ENCODE results near the gene KLHL30. TPM values are rescaled to one million over a fixed set of nuclear protein-coding genes. Genes with fewer than 3 reads are reported as not detected.
A peak's percentile ranks its signal among the peaks of the same experiment; 100 is the strongest.

Gene KLHL30
- total and polyA plus RNA-seq, 5 experiments from 2014 or later, result not detected

GRCh38 chr2:238163481-238164198 lies 25.2 kb downstream of the KLHL30 start:
- POLR2A ChIA-PET, result no interaction called here
- Mint-ChIP-seq H3K36me3 (peaks cover 0 to 10% (median 0%) of the 10 kb centered on the region in 3 donors), H3K4me3 (no peak overlapping the region), H3K9me3 (no peaks in the 10 kb centered on the region), H3K4me1 (peaks cover 7 to 26% (median 17%) of the 10 kb centered on the region in 4 donors), H3K27me3 (peaks cover 5 to 37% (median 17%) of the 10 kb centered on the region in 5 donors), H3K27ac (no peak overlapping the region)
- ATAC-seq, result no peak
- DNase-seq, result no peak

DNA sequence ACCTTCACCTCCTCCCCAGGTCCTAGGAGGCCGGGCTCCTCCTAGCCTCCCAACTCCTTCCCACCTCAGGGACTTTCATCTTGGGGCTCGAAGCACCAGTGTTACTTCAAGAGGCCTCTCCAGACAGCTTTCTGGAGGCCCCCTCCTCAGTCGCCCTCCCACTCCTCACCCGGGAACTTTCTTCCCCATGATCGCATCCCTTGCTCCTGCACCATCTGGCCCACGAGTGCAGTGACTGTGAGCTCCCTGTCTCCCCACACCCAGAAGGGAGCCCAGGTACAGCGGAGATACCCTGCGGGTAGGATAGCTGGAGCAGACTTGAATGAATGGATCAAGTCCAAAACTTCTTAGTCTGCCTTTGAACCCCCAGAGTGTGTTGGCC lies 26.4 kb downstream of the KLHL30 start:
- DNase-seq (no peak), ATAC-seq (no peak)
- Mint-ChIP-seq H3K9me3 (no peaks in the 10 kb centered on the region), H3K4me1 (peaks cover 3 to 21% (median 10%) of the 10 kb centered on the region in 4 donors), H3K27me3 (peaks cover 2 to 30% (median 13%) of the 10 kb centered on the region in 5 donors), H3K27ac (peak overlapping the region in 3 of 10 donors; percentile 22 to 53 (median 24)), H3K4me3 (peak overlapping the region in 3 of 10 donors; percentile 29 to 43 (median 36)), H3K36me3 (peaks cover 0 to 22% (median 0%) of the 10 kb centered on the region in 3 donors)
- POLR2A ChIA-PET, result interaction anchor here (0.5 kb wide), 1 partner anchor 81 kb away, joined by 4 read pairs; no protein-coding TSS in a partner anchor

DNA sequence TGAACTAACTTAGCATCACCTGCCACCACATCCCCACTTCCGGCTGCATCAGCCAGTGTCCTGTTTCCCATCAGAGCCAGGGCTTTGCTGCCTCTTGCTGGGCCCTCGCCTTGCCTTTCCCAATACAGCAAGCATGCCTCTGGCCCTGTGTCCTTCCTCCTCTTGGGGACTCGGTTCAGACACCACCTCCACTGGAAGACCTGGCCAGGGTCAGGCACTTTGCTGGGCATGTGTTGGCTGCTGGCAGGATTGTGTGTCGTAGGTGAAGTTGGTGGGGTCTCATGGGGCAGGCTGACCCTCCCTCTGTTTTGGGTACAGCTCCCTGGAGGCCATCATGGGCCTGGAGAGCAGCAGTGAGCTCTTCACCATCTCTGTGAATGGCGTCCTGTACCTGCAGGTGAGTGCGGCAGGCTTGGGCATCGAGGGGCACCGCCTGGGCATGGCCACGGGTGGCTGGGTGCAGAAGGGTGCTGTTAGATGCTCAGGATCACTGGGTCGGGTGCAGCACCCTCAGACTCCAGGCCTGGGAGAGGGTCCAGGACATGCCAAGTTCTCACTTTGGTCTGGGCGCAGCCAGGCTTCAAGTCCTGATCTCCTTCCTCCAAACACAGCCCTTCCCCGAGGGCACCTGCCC lies 26.9 kb downstream of the KLHL30 start:
- H3K4me1 Mint-ChIP-seq, result peaks cover 3 to 21% (median 6%) of the 10 kb centered on the region in 4 donors
- ATAC-seq, result no peak
- no peak for DNase-seq
- POLR2A ChIA-PET, result no interaction called here
- peak overlapping the region in 3 of 10 donors; percentile 11 to 53 (median 22) for H3K27ac Mint-ChIP-seq
- H3K27me3 Mint-ChIP-seq, result peaks cover 2 to 25% (median 12%) of the 10 kb centered on the region in 5 donors
- no peaks in the 10 kb centered on the region for H3K9me3 Mint-ChIP-seq
- no peak overlapping the region for H3K4me3 Mint-ChIP-seq
- H3K36me3 Mint-ChIP-seq, result peaks cover 0 to 27% (median 0%) of the 10 kb centered on the region in 3 donors

DNA sequence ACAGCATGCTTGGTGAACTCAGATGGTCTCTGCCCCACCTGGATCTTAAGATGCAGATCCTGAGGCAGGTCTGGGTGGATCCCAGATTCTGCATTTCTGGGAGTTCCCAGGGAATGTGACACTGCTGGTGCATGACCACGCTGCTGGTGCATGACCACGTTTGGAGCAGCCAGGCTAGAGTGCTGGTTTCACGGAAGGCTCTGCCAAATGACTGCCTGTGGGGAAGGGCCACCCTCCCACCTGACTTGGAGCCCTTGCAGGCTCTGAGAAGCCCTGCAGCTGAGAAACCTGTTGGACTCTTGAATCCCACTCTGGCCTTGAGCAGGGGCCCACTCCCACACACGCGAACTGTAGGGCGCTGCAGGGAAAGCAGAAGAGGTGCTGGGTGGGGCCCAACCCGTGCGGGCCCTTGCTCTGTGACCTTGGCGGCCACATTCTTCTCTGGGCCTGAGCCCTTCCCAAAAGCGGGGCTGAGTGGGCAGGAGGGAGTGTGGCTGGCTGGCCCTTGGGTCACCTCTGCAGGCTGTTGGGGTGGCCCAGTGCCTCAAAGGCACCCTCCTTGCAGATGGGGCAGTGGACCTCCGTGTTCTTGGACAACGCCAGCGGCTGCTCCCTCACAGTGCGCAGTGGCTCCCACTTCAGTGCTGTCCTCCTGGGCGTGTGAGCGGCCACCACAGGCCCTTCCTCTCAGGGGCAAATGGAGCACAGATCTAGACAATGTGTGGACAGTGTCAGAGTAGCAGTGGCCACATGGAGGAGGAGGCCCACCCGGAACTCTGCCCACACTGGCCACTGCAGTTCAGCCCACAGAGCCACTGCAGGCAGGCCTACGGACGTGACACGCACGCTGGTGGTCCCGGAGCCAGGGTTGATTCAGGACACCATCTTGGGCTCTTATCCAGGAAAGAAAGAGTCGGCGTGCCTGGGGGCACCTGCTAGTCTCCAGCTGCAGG lies 28.2 kb downstream of the KLHL30 start:
- ATAC-seq (peak in 1 of 2 donors; percentile 16), DNase-seq (no peak)
- peak overlapping the region in 1 of 10 donors; percentile 63 for H3K27ac Mint-ChIP-seq
- H3K4me3 Mint-ChIP-seq, result no peak overlapping the region
- H3K27me3 Mint-ChIP-seq, result peaks cover 2 to 12% (median 7%) of the 10 kb centered on the region in 5 donors
- no peaks in the 10 kb centered on the region for H3K9me3 Mint-ChIP-seq
- H3K36me3 Mint-ChIP-seq, result peaks cover 0 to 35% (median 4%) of the 10 kb centered on the region in 3 donors
- POLR2A ChIA-PET, result no interaction called here
- peaks cover 0 to 18% (median 3%) of the 10 kb centered on the region in 4 donors for H3K4me1 Mint-ChIP-seq

DNA sequence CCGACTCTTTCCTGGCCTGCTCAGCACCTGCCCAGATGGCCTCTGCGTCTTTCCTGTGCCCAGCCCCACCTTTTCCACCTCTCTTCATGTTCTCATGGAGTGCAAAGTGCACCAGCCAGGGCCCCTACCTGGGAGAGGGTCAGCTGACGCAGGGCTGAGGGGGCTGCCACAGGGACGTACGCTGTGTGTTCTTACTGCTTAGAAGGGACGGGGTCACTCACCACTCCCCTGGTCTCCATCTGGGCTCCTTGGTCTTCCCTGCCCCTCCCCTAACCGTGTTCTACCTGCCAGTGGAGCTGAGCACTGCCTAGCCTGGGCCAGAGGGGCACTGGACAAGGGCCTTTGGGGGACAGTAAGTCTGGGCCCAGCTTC lies 28.9 kb downstream of the KLHL30 start:
- Mint-ChIP-seq H3K4me1 (peaks cover 0 to 20% (median 3%) of the 10 kb centered on the region in 4 donors), H3K9me3 (no peaks in the 10 kb centered on the region)
- POLR2A ChIA-PET, result no interaction called here

DNA sequence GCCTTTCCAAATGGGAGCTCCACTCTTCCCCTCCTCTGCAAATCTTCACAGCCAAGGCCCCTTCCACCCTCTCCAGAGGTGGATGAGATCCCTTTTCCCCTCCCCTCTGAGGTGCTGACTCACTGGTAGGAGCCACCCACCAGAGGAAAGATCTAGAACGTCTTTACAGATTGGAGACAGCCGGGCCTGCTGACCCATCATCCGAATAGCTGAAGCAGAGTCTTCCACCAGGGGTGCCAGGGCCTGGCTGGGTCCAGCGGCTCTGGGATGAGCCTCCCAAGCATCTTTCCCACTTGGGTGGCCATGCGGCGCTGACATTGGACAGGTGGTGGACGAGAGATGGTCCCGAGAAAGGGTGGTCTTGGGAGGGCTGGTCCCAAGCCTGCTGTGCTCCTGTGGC lies 29.3 kb downstream of the KLHL30 start:
- DNase-seq, result no peak
- H3K27me3 Mint-ChIP-seq, result peaks cover 2 to 12% (median 7%) of the 10 kb centered on the region in 5 donors
- no peaks in the 10 kb centered on the region for H3K9me3 Mint-ChIP-seq
- peaks cover 0 to 20% (median 3%) of the 10 kb centered on the region in 4 donors for H3K4me1 Mint-ChIP-seq
- H3K27ac Mint-ChIP-seq, result peak overlapping the region in 2 of 10 donors; percentile 38 to 44
- no peak for ATAC-seq
- POLR2A ChIA-PET, result interaction anchor here (0.6 kb wide), 1 partner anchor 106 kb away, joined by 3 read pairs; no protein-coding TSS in a partner anchor
- H3K36me3 Mint-ChIP-seq, result peaks cover 0 to 46% (median 4%) of the 10 kb centered on the region in 3 donors
- no peak overlapping the region for H3K4me3 Mint-ChIP-seq

More for the DNA sequence above, 28.9 kb downstream of the KLHL30 start:
- Mint-ChIP-seq H3K27me3 (peaks cover 2 to 12% (median 7%) of the 10 kb centered on the region in 5 donors), H3K4me3 (no peak overlapping the region), H3K27ac (no peak overlapping the region), H3K36me3 (peaks cover 0 to 42% (median 4%) of the 10 kb centered on the region in 3 donors)
- ATAC-seq (no peak), DNase-seq (no peak)

DNA sequence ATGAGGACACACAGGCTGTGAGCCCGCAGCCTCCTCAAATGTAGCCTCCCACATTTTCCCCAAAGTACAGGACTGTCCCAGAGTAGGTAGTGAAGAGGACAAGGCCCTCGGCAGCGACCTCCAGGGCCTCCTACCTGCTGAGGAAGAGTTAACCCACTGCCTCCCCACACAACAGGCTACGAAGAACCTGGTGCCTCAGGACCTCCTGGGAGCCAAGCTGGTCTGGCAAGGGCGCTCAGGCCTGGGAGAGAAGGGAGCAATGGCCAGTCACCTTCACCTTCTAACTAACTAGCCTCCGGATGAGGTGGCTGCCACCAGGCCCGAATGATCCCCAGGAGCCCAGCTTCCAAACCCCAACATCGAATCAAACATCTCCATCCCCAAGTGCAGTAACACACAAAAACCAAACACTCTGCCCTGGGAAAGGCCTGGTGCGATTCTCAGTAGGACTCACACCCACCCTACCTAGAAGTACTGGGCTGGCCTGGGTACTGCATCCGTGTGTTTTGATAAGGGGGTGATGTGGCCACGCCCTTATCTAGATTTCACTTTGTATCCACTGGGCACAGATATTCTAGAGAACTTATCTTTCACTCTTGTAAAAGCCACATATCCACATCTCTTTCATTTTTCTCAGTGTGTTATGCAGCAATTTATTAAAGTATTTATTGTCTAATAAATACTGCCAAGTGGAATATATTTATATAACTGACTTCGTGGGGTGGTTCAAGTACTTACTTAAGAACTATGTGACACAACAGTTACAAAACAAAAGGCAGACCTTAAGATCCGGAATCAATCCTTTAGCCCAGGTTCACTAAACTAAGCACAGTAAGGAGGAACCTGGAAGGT lies 30.0 kb downstream of the KLHL30 start:
- DNase-seq, result no peak
- H3K27me3 Mint-ChIP-seq, result peaks cover 2 to 12% (median 7%) of the 10 kb centered on the region in 5 donors
- peaks cover 0 to 53% (median 4%) of the 10 kb centered on the region in 3 donors for H3K36me3 Mint-ChIP-seq
- H3K9me3 Mint-ChIP-seq, result no peaks in the 10 kb centered on the region
- no peak for ATAC-seq
- no peak overlapping the region for H3K27ac Mint-ChIP-seq
- H3K4me3 Mint-ChIP-seq, result no peak overlapping the region
- POLR2A ChIA-PET, result interaction anchor here (0.6 kb wide), 1 partner anchor 105 kb away, joined by 3 read pairs; no protein-coding TSS in a partner anchor
- peaks cover 0 to 22% (median 3%) of the 10 kb centered on the region in 4 donors for H3K4me1 Mint-ChIP-seq

DNA sequence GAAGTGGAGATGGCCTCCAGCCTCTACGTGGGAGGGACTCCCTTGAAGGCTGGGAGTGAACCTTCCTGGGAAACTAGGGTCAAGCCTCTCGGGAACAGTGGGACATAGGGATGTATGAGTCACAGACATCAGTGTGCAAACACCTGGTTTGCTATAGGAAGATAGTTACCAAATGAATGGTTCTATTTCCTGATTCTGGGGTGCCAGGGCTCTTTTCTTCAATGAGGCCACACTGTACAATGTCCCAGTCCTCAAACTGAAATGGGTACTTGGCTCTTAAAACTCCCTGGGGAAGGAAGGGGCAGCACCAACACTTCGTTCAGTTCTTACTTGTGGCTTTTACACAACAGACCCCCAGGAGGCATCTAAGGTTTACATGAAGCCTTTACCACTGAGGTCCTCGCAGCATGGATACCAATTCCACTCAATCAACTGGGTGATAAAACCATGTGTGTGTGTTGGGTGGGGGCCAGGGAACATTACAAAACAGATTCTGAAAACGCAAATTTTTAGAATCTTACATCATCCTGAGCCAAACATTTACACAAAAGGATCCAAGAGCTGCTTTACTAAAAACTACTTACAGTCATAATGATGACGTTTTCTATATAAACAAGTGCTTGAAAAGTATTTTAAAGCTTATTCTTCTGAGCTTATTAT lies 30.7 kb downstream of the KLHL30 start:
- ATAC-seq, result no peak
- Mint-ChIP-seq H3K9me3 (no peaks in the 10 kb centered on the region), H3K4me3 (no peak overlapping the region), H3K27me3 (peaks cover 2 to 12% (median 7%) of the 10 kb centered on the region in 5 donors), H3K27ac (peak overlapping the region in 2 of 10 donors; percentile 29 to 40), H3K36me3 (peaks cover 0 to 59% (median 4%) of the 10 kb centered on the region in 3 donors), H3K4me1 (peaks cover 0 to 26% (median 3%) of the 10 kb centered on the region in 4 donors)
- POLR2A ChIA-PET, result no interaction called here
- DNase-seq, result no peak

DNA sequence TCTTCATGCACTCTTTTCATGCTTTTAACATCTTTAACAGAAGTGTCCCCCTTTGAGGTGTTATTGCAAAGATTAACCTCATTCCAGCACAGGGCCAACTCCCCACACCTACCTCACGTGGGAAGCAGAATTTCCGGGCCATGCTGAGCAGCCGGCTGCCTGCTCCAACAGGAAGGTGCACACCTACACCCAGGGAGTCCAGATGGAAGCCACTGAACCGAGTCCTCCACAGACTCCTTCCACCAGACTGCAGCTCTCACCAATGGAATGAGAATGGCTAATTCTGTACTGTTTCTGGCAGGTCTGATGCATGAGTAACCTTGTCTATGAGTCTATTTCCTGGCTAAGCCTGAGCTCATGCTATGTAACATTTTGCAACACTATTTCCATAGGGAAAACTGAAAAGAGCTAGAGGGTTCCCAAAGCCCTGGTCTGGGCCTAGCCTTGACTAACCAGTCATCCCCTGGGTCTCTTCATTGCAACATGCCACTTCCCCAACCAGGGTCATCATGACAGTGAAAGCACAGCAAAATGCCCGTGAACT lies 31.3 kb downstream of the KLHL30 start:
- Mint-ChIP-seq H3K4me1 (peaks cover 0 to 25% (median 1%) of the 10 kb centered on the region in 4 donors), H3K27me3 (peaks cover 2 to 7% (median 6%) of the 10 kb centered on the region in 5 donors), H3K4me3 (no peak overlapping the region), H3K27ac (peak overlapping the region in 2 of 10 donors; percentile 27 to 40), H3K9me3 (no peaks in the 10 kb centered on the region), H3K36me3 (peaks cover 0 to 65% (median 4%) of the 10 kb centered on the region in 3 donors)
- DNase-seq (no peak), ATAC-seq (no peak)
- POLR2A ChIA-PET, result no interaction called here

- Mint-ChIP-seq H3K4me3 (no peak overlapping the region), H3K36me3 (peaks cover 0 to 70% (median 4%) of the 10 kb centered on the region in 3 donors), H3K27ac (peak overlapping the region in 2 of 10 donors; percentile 40 to 46), H3K4me1 (peaks cover 0 to 19% (median 0%) of the 10 kb centered on the region in 4 donors), H3K27me3 (no peaks in the 10 kb centered on the region), H3K9me3 (no peaks in the 10 kb centered on the region)
- POLR2A ChIA-PET, result interaction anchor here (1.8 kb wide), 1 partner anchor 32 kb away, joined by 5 read pairs; no protein-coding TSS in a partner anchor
- ATAC-seq (no peak), DNase-seq (no peak)
These were observed 32.1 kb downstream of the KLHL30 start for GRCh38 chr2:238170386-238171071.

Measured in naive thymus-derived CD8-positive, alpha-beta T cell (primary cell).